Measurements from ENCODE around the gene TRAPPC2L.
"Not testable (repeated sequence)": the region's sequence is repeated elsewhere in the genome, so short reads cannot be mapped to it uniquely, and the experiment has no call there.

Gene TRAPPC2L

GRCh38 chr16:88819126-88819525 lies 37.8 kb upstream of the TRAPPC2L start:
- TF ChIP-seq, protein P1, sequence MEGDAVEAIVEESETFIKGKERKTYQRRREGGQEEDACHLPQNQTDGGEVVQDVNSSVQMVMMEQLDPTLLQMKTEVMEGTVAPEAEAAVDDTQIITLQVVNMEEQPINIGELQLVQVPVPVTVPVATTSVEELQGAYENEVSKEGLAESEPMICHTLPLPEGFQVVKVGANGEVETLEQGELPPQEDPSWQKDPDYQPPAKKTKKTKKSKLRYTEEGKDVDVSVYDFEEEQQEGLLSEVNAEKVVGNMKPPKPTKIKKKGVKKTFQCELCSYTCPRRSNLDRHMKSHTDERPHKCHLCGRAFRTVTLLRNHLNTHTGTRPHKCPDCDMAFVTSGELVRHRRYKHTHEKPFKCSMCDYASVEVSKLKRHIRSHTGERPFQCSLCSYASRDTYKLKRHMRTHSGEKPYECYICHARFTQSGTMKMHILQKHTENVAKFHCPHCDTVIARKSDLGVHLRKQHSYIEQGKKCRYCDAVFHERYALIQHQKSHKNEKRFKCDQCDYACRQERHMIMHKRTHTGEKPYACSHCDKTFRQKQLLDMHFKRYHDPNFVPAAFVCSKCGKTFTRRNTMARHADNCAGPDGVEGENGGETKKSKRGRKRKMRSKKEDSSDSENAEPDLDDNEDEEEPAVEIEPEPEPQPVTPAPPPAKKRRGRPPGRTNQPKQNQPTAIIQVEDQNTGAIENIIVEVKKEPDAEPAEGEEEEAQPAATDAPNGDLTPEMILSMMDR (conservative IDR thresholded peaks at IDR 0.05; ENCODE audit: control insufficient read depth, insufficient read depth, low read depth, low read length) = no peak
- no peak for DNase-seq (ENCODE audit: low read depth)

GRCh38 chr16:88820385-88821025 lies 36.4 kb upstream of the TRAPPC2L start:
- TF ChIP-seq, protein P1 (conservative IDR thresholded peaks at IDR 0.05; ENCODE audit: control insufficient read depth, insufficient read depth, low read depth, low read length) = no peak
- no peak overlapping the region for H3K4me3 ChIP-seq (ENCODE audit: control insufficient read depth, low read depth, low read length)
- no peak for DNase-seq (ENCODE audit: low read depth)

More at GRCh38 chr16:88819126-88819525, 37.8 kb upstream of the TRAPPC2L start:
- H3K4me3 ChIP-seq (ENCODE audit: control insufficient read depth, low read depth, low read length) = no peak overlapping the region

DNA sequence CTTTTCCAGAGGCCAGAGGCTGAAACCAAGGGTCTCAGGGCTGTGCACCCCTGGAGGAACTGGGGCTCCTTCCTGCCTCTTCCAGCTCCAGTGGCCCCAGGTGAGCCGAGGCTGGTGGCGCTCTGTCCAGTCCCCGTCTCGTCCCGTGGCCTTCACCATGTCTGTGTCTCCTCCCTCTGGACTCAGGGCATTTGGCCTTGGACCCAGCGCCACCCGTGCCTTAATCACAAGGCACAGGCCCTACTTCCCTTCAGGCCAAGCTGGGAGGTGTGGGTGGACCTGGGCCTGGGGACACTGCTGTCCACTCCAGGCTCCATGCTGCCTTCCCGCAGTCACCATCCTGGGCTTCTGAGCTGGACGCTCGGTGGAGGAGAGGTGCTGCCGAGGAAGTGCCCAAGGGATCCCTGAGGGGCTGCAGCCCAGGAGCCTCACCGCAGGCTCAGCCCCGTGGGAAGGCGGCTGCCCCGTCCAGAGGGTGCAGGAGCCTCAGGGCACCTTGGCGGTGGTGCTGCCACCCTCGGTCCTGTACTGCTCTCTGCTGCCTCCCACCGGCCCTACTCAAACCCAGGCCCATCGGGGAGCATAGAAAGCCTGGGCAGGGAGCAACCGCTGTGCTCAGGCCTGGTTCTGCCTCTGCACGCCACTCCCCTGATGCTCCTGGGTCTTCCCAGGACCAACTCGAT lies 35.6 kb upstream of the TRAPPC2L start:
- no peak overlapping the region for H3K4me3 ChIP-seq (ENCODE audit: control insufficient read depth, low read depth, low read length)
- DNase-seq (ENCODE audit: low read depth) = no peak
- TF ChIP-seq, protein P1 (conservative IDR thresholded peaks at IDR 0.05; ENCODE audit: control insufficient read depth, insufficient read depth, low read depth, low read length) = no peak

GRCh38 chr16:88822281-88823040 lies 34.5 kb upstream of the TRAPPC2L start:
- H3K4me3 ChIP-seq (ENCODE audit: control insufficient read depth, low read depth, low read length) = no peak overlapping the region
- TF ChIP-seq, protein P1 (conservative IDR thresholded peaks at IDR 0.05; ENCODE audit: control insufficient read depth, insufficient read depth, low read depth, low read length) = no peak
- no peak for DNase-seq (ENCODE audit: low read depth)

DNA sequence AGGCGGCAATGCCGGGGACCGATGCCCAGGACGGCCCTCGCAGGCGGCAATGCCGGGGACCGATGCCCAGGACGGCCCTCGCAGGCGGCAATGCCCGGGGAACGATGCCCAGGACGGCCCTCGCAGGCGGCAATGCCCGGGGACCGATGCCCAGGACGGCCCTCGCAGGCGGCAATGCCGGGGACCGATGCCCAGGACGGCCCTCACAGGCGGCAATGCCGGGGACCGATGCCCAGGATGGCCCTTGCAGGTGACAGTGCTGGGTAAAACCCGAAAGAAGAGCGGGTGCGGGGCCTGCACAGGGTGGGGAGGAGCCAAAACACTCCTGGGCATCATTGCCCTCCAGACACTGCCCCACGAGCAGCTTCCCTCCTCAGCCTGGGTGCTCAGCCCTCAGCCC lies 33.3 kb upstream of the TRAPPC2L start:
- DNase-seq (ENCODE audit: low read depth); H3K4me3 ChIP-seq (ENCODE audit: control insufficient read depth, low read depth, low read length): not testable (repeated sequence)

DNA sequence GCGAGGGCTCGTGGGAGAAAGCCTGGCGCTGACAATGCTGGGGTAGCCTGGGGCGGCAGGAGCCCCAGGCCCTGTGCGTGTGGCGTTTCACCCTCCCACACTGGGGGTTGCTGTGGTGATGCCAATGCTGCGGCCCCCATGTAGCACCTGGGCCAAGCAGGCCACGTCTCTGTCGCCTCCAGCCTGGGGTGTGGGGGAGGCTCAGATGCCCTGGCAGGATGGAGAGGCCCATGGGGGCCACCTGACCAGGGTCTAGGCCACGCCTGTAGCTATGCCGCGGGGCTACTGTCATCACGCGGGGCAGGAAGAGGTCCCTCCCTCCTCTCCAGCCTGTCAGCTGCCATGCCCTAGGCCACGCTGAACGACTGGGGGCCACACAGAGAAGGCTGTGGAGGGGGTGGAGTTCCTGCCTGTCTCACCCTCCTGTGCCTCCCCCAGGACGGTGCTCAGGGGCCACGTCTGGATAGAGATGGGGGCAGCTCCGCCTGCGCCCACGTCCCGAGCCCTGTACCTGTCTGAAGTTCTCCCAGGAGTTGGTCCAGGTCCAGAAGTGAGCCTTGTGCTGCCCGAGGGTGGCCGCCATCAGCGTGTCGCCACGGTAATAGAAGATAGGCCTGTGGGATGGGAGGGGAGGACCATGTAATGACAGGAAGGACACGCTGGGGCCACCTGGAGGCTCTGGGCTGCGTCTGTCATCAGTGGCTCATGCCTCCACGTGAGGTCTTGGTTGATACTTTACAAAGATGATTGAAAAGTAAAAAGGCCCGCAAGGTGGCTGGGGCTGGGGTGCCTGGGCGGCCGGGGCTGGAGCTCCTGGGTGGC lies 32.5 kb upstream of the TRAPPC2L start:
- TF ChIP-seq, protein P1 (conservative IDR thresholded peaks at IDR 0.05; ENCODE audit: control insufficient read depth, insufficient read depth, low read depth, low read length) = no peak
- no peak for DNase-seq (ENCODE audit: low read depth)
- no peak overlapping the region for H3K4me3 ChIP-seq (ENCODE audit: control insufficient read depth, low read depth, low read length)
